Caco-2 (cell line): ENCODE data around the gene TRDMT1. TPM values are rescaled to one million over a fixed set of nuclear protein-coding genes. Genes with fewer than 3 reads are reported as not detected.
A peak's percentile ranks its signal among the peaks of the same experiment; 100 is the strongest.

Source experiments
- BruUV-seq: library from RNA; stranded (reverse); fragments of 400-500 nt; replicated peaks from 2 replicates; lab custom pipeline; 2021; lab: Mats Ljungman, UMichigan
- CTCF ChIA-PET: fragments of 300-600 bp; sonication (Branson Sonifier 250); formaldehyde crosslinking; loops from one replicate; lab custom pipeline; 2022; ENCODE audit warnings: antibody characterized with exemption; lab: Charles Lee
- POLR2A ChIA-PET: fragments of 300-600 bp; sonication (Branson Sonifier 250); formaldehyde crosslinking; loops from one replicate; lab custom pipeline; 2022; ENCODE audit warnings: antibody characterized with exemption; lab: Charles Lee
- DNase-seq, 2 experiments: peaks; one replicate each; pipeline versions ENCODE4 v3.0.0 to v3.0.0-alpha.2; 2020 to 2022
- H3K27me3 ChIP-seq: replicated peaks from 2 replicates; pipeline ENCODE4 v1.6.0; 2011; ENCODE audit warnings: low read length; ENCODE audit not compliant: control insufficient read depth, insufficient read depth
- H3K36me3 ChIP-seq: 2 replicates; pipeline ENCODE4 v1.5.1; 2011; ENCODE audit warnings: low read length; ENCODE audit not compliant: control insufficient read depth, insufficient read depth
- H3K4me1 ChIP-seq: fragments of 250-450 bp; sonication (Bioruptor Pico); 2 replicates; pipeline ENCODE4 v1.5.1; 2020; ENCODE audit warnings: mild to moderate bottlenecking
- H3K4me3 ChIP-seq: 2 replicates; pipeline ENCODE4 v1.5.1; 2011; ENCODE audit warnings: low read depth, mild to moderate bottlenecking, control low read depth, low read length
- H3K9me3 ChIP-seq: fragments of 250-450 bp; sonication (Bioruptor Pico); 2 replicates; pipeline ENCODE4 v1.5.1; 2020; ENCODE audit warnings: mild to moderate bottlenecking, moderate library complexity
- H3K27ac Mint-ChIP-seq: one replicate; pipeline ENCODE4 v1.8.0; 2022; ENCODE audit warnings: mixed read lengths; ENCODE audit not compliant: unreplicated experiment
- H3K27me3 Mint-ChIP-seq: one replicate; pipeline ENCODE4 v1.8.0; 2022; ENCODE audit warnings: mixed read lengths; ENCODE audit not compliant: insufficient read depth, unreplicated experiment
- H3K36me3 Mint-ChIP-seq: one replicate; pipeline ENCODE4 v1.8.0; 2022; ENCODE audit warnings: mild to moderate bottlenecking, mixed read lengths; ENCODE audit not compliant: insufficient read depth, unreplicated experiment
- H3K4me1 Mint-ChIP-seq: one replicate; pipeline ENCODE4 v1.8.0; 2022; ENCODE audit warnings: low read depth, mixed read lengths; ENCODE audit not compliant: unreplicated experiment
- H3K4me3 Mint-ChIP-seq: one replicate; pipeline ENCODE4 v1.8.0; 2022; ENCODE audit warnings: mild to moderate bottlenecking, moderate library complexity, mixed read lengths; ENCODE audit not compliant: unreplicated experiment
- H3K9me3 Mint-ChIP-seq: one replicate; pipeline ENCODE4 v1.8.0; 2022; ENCODE audit warnings: mixed read lengths; ENCODE audit not compliant: unreplicated experiment
- CTCF ChIP-seq, 2 experiments: fragments of 200-600 bp in 1 of 2; IDR thresholded peaks; 1 replicate in 1 of 2; 2 replicates in 1 of 2; pipeline versions ENCODE4 v1.5.1 to v1.8.0; 2011 to 2022; ENCODE audit warnings: antibody characterized with exemption in 1 of 2, control low read depth in 1 of 2, inconsistent platforms in 1 of 2, low read depth in 1 of 2, low read length in 1 of 2, mild to moderate bottlenecking in 1 of 2, moderate library complexity in 1 of 2; ENCODE audit not compliant: insufficient read depth in 1 of 2, severe bottlenecking in 1 of 2, unreplicated experiment in 1 of 2
- intact Hi-C: fragments of 100-400 bp; cut with micrococcal nuclease; formaldehyde crosslinking; loops from one replicate; pipeline ENCODE4 v1.10.0; 2022; ENCODE audit not compliant: unreplicated experiment
- total RNA-seq: library from RNA; stranded (reverse); gene quantifications from 2 replicates; pipeline ENCODE4 v1.2.3, GENCODE V29; 2022

TRDMT1 gene
- total RNA-seq, 1 experiment from 2014 or later: 8.6 TPM

DNA sequence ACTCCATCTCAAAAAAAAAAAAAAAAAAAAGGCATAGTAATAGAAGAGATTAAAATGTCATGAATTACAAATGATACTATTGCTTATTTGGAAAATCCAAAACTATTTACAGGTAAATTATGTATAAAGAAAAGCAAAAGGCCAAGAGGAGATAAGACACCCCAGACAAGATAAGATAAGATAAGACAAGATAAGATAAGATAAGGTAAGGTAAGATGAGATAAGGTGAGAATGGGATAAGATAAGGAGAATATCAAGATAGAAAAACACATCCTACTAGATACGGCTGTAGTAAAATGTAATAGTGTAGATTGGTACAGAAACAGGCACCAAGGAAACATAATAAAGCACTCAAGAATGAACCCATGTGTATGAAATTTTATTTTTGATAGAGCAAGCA lies 47.5 kb upstream of the TRDMT1 start:
- POLR2A ChIA-PET: interaction anchor here (0.7 kb wide), 1 partner anchor 316 kb away, joined by 3 read pairs; no protein-coding TSS in a partner anchor
- no peak for DNase-seq
- CTCF ChIA-PET: no interaction called here
- intact Hi-C loops: no loop called here
- H3K27me3 Mint-ChIP-seq: peaks cover 3% of the 10 kb centered on the region
- H3K9me3 Mint-ChIP-seq: peaks cover 43% of the 10 kb centered on the region
- no peak overlapping the region for H3K4me3 ChIP-seq
- peaks cover 7% of the 10 kb centered on the region for H3K36me3 Mint-ChIP-seq
- H3K27me3 ChIP-seq: no peaks in the 10 kb centered on the region
- H3K9me3 ChIP-seq: peaks cover 14% of the 10 kb centered on the region
- no peaks in the 10 kb centered on the region for H3K4me1 ChIP-seq
- H3K4me3 Mint-ChIP-seq: peak overlapping the region; percentile 20
- no peak for TF ChIP-seq CTCF (IDR thresholded peaks at IDR 0.05; ENCODE audit: insufficient read depth in 1 of 2, low read depth in 1 of 2, low read length in 1 of 2, severe bottlenecking in 1 of 2, unreplicated experiment in 1 of 2)
- H3K27ac Mint-ChIP-seq: peak overlapping the region; percentile 65
- H3K4me1 Mint-ChIP-seq: peaks cover 7% of the 10 kb centered on the region
- no peaks in the 10 kb centered on the region for H3K36me3 ChIP-seq
- no TSS peak for BruUV-seq

GRCh38 chr10:17247210-17247609 lies 45.7 kb upstream of the TRDMT1 start:
- TF ChIP-seq CTCF (IDR thresholded peaks at IDR 0.05; ENCODE audit: insufficient read depth in 1 of 2, low read depth in 1 of 2, low read length in 1 of 2, severe bottlenecking in 1 of 2, unreplicated experiment in 1 of 2): no peak
- intact Hi-C loops: no loop called here
- Mint-ChIP-seq H3K4me1 (peaks cover 7% of the 10 kb centered on the region), H3K27me3 (peaks cover 3% of the 10 kb centered on the region), H3K4me3 (no peak overlapping the region), H3K36me3 (peaks cover 7% of the 10 kb centered on the region), H3K9me3 (peaks cover 37% of the 10 kb centered on the region), H3K27ac (no peak overlapping the region)
- Histone ChIP-seq H3K36me3 (no peaks in the 10 kb centered on the region), H3K9me3 (peaks cover 14% of the 10 kb centered on the region), H3K4me3 (no peak overlapping the region), H3K4me1 (no peaks in the 10 kb centered on the region), H3K27me3 (no peaks in the 10 kb centered on the region)
- no TSS peak for BruUV-seq
- CTCF ChIA-PET: interaction anchor here (0.6 kb wide), 1 partner anchor 228 kb away, joined by 3 read pairs; no protein-coding TSS in a partner anchor
- POLR2A ChIA-PET: no interaction called here
- DNase-seq: no peak

DNA sequence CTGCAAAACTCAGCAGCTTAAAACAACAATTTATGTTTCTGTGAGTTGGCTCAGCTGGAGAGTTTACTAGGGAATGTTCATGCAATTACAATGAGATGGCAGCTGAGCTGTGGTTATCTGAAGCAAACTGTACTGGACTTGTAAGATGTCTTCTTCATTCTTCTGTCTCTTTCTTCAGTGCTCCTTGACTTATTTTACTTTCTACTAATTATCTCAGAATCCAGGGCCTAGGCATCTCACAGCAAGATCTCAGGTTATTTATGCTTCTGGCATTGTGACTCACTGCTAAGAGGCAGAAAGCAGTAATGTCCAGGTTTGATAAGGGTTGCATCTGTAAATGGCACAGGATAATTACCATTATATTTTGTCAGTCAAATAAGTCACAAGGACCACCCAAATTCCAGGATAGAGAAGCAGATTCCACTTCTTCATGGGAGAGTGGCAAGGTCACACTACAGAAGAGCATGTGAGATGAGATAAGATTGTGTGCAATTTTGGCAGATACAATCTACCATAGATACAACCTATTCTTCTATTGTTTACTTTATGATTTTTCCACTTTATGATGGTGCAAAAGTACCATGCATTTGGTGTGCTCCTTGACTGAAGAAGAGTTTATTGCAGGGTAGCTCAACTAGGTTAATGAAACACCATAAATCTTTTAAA lies 43.4 kb upstream of the TRDMT1 start:
- H3K9me3 ChIP-seq: peaks cover 14% of the 10 kb centered on the region
- Mint-ChIP-seq H3K27ac (no peak overlapping the region), H3K4me3 (no peak overlapping the region), H3K27me3 (peaks cover 3% of the 10 kb centered on the region), H3K9me3 (peaks cover 37% of the 10 kb centered on the region), H3K36me3 (peaks cover 7% of the 10 kb centered on the region), H3K4me1 (peaks cover 7% of the 10 kb centered on the region)
- no peak for TF ChIP-seq CTCF (IDR thresholded peaks at IDR 0.05; ENCODE audit: insufficient read depth in 1 of 2, low read depth in 1 of 2, low read length in 1 of 2, severe bottlenecking in 1 of 2, unreplicated experiment in 1 of 2)
- no peak overlapping the region for H3K4me3 ChIP-seq
- DNase-seq: no peak
- BruUV-seq: no TSS peak
- ChIA-PET CTCF (interaction anchor here (2.0 kb wide), 1 partner anchor 15 kb away, joined by 7 read pairs; no protein-coding TSS in a partner anchor), POLR2A (no interaction called here)
- H3K4me1 ChIP-seq: no peaks in the 10 kb centered on the region
- no peaks in the 10 kb centered on the region for H3K36me3 ChIP-seq
- no peaks in the 10 kb centered on the region for H3K27me3 ChIP-seq
- intact Hi-C loops: no loop called here
